Lower leg skin (tissue), 3 donors: Measurements from ENCODE around the gene FOXN1.

Experiments
- POLR2A ChIP-seq, 2 donors: fragments of 450-650 bp; IDR thresholded peaks; one replicate each; pipeline ENCODE4 v1.6.1; 2016 to 2017; ENCODE audit warnings: antibody characterized with exemption in 2 of 2, mild to moderate bottlenecking in 1 of 2, moderate library complexity in 1 of 2
- TF ChIP-seq, protein P1 (sequence below), 3 donors: fragments of 450-650 bp; IDR thresholded peaks; one replicate each; pipeline ENCODE4 v1.5.1; 2016; ENCODE audit warnings: antibody characterized with exemption in 3 of 3, mild to moderate bottlenecking in 3 of 3, moderate library complexity in 2 of 3

DNA sequence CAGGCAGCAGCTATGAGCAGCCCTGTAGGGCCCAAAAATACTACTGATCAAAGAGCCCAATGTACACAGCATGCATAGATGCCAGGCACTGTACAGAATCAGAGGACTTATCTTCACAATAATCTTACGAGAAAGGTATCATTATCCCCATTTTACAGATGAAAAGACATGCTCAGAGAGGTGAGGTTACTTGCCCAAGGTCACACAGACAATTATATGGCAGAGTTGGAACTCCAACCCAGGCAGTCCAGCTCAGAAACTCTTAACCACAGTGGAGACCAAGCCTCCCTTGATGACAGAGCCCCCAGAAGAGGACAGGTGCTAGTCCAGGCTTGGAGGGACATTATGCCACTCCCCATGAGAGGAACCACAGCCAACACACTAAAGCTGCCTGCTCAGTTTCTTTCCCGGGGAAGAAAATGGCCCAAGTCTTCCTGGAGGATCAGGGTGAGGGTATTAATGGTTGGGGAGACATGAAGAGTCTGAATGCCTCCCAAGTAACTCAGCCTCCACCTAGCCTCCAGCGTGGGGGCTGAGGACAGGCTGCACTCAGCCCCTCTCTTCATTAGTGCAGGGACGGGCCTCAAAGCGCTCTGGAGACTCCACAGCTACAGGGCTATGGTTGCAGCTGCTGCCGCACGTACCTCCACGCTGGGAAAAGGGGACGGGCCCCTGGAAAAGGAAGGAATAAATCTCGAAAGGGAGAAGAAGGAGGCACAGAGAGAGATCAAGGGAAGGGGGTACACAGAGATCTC is 45.5 kb downstream of the FOXN1 start:
- TF ChIP-seq, protein P1, sequence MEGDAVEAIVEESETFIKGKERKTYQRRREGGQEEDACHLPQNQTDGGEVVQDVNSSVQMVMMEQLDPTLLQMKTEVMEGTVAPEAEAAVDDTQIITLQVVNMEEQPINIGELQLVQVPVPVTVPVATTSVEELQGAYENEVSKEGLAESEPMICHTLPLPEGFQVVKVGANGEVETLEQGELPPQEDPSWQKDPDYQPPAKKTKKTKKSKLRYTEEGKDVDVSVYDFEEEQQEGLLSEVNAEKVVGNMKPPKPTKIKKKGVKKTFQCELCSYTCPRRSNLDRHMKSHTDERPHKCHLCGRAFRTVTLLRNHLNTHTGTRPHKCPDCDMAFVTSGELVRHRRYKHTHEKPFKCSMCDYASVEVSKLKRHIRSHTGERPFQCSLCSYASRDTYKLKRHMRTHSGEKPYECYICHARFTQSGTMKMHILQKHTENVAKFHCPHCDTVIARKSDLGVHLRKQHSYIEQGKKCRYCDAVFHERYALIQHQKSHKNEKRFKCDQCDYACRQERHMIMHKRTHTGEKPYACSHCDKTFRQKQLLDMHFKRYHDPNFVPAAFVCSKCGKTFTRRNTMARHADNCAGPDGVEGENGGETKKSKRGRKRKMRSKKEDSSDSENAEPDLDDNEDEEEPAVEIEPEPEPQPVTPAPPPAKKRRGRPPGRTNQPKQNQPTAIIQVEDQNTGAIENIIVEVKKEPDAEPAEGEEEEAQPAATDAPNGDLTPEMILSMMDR (IDR thresholded peaks at IDR 0.05): no peak
- no peak for TF ChIP-seq POLR2A (IDR thresholded peaks at IDR 0.05)
